Thyroid gland (tissue), 4 donors: ENCODE measurements around the gene WDR93. TPM values are rescaled to one million over a fixed set of nuclear protein-coding genes. Genes with fewer than 3 reads are reported as not detected.

Experiments used
- DNase-seq, 2 donors: peaks; one replicate each; pipeline ENCODE4 v3.0.0-alpha.2; 2019
- H3K27ac ChIP-seq, 3 donors: fragments of 200-600 bp; sonication (generic); 1 replicate in 2 of 3; 2 replicates in 1 of 3; pipeline ENCODE4 v1.5.1; 2016 to 2019; ENCODE audit warnings: mild to moderate bottlenecking in 1 of 3, moderate library complexity in 1 of 3
- H3K27me3 ChIP-seq: fragments of 200-600 bp; sonication (generic); one replicate; pipeline ENCODE4 v1.5.1; 2019
- H3K36me3 ChIP-seq, 2 donors: fragments of 200-600 bp; sonication (generic); one replicate each; pipeline ENCODE4 v1.5.1; 2016 to 2019
- H3K4me1 ChIP-seq, 2 donors: fragments of 200-600 bp; sonication (generic); one replicate each; pipeline ENCODE4 v1.5.1; 2017 to 2019
- H3K4me3 ChIP-seq, 3 donors: fragments of 200-600 bp; sonication (generic); replicated peaks in 1 of 3; 1 replicate in 2 of 3; 2 replicates in 1 of 3; pipeline ENCODE4 v1.5.1; 2016; ENCODE audit warnings: mild to moderate bottlenecking in 1 of 3
- H3K9me3 ChIP-seq: fragments of 200-600 bp; sonication (generic); one replicate; pipeline ENCODE4 v1.5.1; 2017
- POLR2A ChIP-seq, 2 donors: fragments of 450-650 bp; IDR thresholded peaks; one replicate each; pipeline ENCODE4 v1.6.1; 2017; ENCODE audit warnings: antibody characterized with exemption in 2 of 2, mild to moderate bottlenecking in 2 of 2, moderate library complexity in 1 of 2
- WGBS, 2 donors: methylation state at CpG; one replicate each; pipeline ENCODE4 v1.1.5; 2017; 5-methylcytosine and 5-hydroxymethylcytosine counted together
- intact Hi-C: fragments of 100-400 bp; cut with DNase I; formaldehyde crosslinking; loops from one replicate; pipeline ENCODE4 v1.15.1; 2023
- total RNA-seq, 4 donors: library from RNA; depleted of rRNA; stranded (reverse); fragments of >200 nt; gene quantifications; one replicate each; pipeline ENCODE4 v1.2.3, GENCODE V29; 2016
- TF ChIP-seq, protein P1 (sequence below), 6 experiments: fragments of 200-600 bp in 3 of 6; fragments of 450-650 bp in 3 of 6; sonication (generic) in 3 of 6; IDR thresholded peaks; one replicate each; pipeline ENCODE4 v1.5.1; 2016 to 2019; ENCODE audit warnings: antibody characterized with exemption in 6 of 6, mild to moderate bottlenecking in 2 of 6, inconsistent platforms in 1 of 6, moderate library complexity in 1 of 6

Gene WDR93
- total RNA-seq, 4 donors from 2014 or later, result 1.1 to 2.3 (median 2.3) TPM

DNA sequence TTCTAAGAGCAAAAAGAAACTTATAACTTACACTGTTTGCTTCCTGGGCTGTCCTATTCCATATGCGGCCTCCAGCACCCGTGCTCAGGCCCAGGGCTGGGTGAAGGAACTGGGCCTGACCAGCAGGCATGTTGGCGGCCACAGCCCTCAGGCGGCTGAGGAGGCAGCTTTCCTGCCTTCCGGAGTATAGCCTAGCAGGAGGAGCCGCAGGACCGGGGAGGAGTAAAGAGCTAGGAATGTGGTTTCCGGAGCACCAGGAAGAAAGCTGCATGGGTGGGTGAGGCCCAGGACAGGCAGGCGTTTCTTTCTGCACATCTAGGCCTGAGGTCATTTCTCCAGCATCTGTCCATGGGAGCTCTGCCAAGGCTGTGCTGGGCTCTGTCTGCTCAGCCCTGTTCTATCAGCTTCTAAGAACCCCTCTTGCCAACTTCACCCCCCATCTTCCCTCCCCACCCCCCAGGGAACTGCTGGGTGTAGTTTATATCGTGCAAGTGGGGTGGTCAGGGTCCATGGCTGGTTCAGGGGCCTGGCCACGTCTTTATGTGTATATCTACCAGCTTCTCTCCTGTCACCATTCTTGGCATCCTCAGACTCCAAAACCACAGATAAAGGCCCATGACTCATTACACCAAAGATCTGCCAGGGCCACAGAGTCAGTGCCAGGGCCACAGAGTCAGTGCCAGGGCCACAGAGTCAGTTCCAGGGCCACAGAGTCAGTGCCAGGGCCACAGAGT is 27.6 kb upstream of the WDR93 start:
- Histone ChIP-seq H3K4me1 (peaks cover 18 to 29% of the 10 kb centered on the region in 2 donors), H3K36me3 (no peaks in the 10 kb centered on the region), H3K27ac (peak overlapping the region; percentile 3 to 48 (median 23)), H3K9me3 (no peaks in the 10 kb centered on the region), H3K27me3 (no peaks in the 10 kb centered on the region), H3K4me3 (no peak overlapping the region)
- TF ChIP-seq, protein P1, sequence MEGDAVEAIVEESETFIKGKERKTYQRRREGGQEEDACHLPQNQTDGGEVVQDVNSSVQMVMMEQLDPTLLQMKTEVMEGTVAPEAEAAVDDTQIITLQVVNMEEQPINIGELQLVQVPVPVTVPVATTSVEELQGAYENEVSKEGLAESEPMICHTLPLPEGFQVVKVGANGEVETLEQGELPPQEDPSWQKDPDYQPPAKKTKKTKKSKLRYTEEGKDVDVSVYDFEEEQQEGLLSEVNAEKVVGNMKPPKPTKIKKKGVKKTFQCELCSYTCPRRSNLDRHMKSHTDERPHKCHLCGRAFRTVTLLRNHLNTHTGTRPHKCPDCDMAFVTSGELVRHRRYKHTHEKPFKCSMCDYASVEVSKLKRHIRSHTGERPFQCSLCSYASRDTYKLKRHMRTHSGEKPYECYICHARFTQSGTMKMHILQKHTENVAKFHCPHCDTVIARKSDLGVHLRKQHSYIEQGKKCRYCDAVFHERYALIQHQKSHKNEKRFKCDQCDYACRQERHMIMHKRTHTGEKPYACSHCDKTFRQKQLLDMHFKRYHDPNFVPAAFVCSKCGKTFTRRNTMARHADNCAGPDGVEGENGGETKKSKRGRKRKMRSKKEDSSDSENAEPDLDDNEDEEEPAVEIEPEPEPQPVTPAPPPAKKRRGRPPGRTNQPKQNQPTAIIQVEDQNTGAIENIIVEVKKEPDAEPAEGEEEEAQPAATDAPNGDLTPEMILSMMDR (IDR thresholded peaks at IDR 0.05), result no peak
- TF ChIP-seq POLR2A (IDR thresholded peaks at IDR 0.05), result no peak
- intact Hi-C loops, result no loop called here
- 63 to 75% methylated on average over 11 of the region's 11 CpGs for WGBS, 2 donors
- DNase-seq, result peak in 1 of 2 donors; percentile 35

DNA sequence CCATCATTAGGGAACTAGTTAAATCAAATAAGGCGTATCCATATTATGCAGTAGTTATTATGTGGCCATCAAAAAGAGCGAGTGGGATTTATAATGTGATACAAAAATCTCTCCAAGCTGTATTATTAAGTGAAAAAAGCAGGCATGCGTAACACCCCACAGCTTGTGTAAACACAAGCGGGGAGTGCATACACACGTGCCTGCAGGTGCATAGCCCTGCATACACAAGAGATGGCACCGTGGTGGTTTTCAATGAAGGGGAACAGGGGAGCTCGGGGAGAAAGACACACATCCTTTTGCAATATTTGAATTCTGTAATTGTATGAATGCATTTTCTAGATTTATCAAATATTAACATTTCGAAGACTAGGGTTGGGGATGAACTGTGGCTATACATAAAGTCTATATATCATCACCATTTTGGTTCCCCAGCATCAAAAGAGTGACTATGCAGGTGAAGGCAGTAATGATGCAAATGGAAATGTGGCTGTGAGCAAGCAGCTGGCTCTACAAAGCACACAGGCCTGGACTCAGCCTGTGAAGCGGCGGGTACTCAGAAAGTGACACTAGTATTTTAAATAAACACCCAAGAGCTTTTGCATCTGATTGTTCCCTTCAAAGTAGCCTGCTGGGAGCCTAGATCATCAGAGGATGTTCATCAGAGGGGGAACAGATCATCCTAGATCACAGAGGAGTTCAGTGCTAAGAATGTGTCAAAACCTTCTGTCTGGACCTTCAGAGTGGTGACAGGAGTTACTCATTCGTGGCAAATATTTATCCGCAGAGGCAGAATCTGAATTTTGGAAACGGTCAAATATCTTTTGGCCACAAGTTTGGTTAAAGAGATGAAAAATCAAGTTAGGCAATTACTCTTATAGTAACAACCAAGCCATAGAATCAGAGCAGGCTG is 25.9 kb upstream of the WDR93 start:
- 55 to 66% methylated on average over 13 of the region's 13 CpGs for WGBS, 2 donors
- Histone ChIP-seq H3K4me1 (peaks cover 18 to 29% of the 10 kb centered on the region in 2 donors), H3K9me3 (no peaks in the 10 kb centered on the region), H3K27ac (peak overlapping the region; percentile 78 to 87 (median 81)), H3K36me3 (no peaks in the 10 kb centered on the region), H3K27me3 (no peaks in the 10 kb centered on the region), H3K4me3 (peak overlapping the region in 1 of 3 donors; percentile 25)
- intact Hi-C loops, result no loop called here
- TF ChIP-seq, protein P1 (IDR thresholded peaks at IDR 0.05), result no peak
- no peak for TF ChIP-seq POLR2A (IDR thresholded peaks at IDR 0.05)
- peak; percentile 57 to 64 for DNase-seq

GRCh38 chr15:89665449-89666181 is 25.0 kb upstream of the WDR93 start:
- Histone ChIP-seq H3K4me1 (peaks cover 18 to 29% of the 10 kb centered on the region in 2 donors), H3K27me3 (no peaks in the 10 kb centered on the region), H3K36me3 (no peaks in the 10 kb centered on the region), H3K4me3 (peak overlapping the region in 1 of 3 donors; percentile 25), H3K9me3 (no peaks in the 10 kb centered on the region), H3K27ac (peak overlapping the region; percentile 78 to 87 (median 81))
- TF ChIP-seq, protein P1 (IDR thresholded peaks at IDR 0.05), result no peak
- TF ChIP-seq POLR2A (IDR thresholded peaks at IDR 0.05), result peak in 1 of 2 donors; percentile 35
- intact Hi-C loops, result no loop called here
- DNase-seq, result peak; percentile 48 to 50
- 1 to 12% methylated on average over 15 to 25 of the region's 72 CpGs for WGBS, 2 donors

DNA sequence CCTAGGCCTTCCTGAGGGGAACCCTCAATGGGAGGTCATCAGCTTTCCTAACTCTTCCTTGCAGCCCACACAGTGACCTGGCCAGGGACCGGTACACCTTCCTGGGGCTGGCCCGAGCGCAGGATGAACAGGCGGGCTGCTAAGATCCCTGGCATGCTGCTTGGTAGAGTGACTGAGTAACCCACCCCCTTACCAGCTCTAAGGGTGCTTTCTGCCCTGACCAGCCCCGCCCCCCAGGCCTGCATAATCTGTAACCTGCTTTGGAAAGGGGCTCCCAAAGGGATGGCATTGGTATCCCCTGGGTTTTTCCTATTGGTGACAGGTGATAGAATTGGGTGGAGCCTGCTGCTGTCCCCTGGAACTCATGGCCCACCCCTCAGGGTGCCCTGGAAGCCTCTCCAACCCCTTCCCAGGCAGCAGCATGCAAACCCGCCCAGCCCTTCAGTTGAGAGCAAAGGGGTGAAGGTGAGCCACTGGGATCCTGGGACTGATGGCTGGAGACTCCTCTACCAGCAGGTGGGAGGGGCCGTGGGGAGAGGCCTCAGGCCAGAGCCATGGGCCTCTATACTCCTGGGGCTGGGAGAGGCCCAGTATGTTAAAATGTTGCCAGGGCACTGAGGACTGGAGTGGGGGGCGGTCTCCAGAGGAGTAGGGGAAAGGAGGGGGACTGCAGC is 24.3 kb upstream of the WDR93 start:
- intact Hi-C loops, result no loop called here
- Histone ChIP-seq H3K9me3 (no peaks in the 10 kb centered on the region), H3K4me1 (peaks cover 18 to 29% of the 10 kb centered on the region in 2 donors), H3K27me3 (no peaks in the 10 kb centered on the region), H3K27ac (peak overlapping the region; percentile 78 to 87 (median 81)), H3K4me3 (no peak overlapping the region), H3K36me3 (no peaks in the 10 kb centered on the region)
- WGBS, 2 donors, result 83 to 95% methylated on average over 2 to 3 of the region's 8 CpGs
- TF ChIP-seq, protein P1 (IDR thresholded peaks at IDR 0.05), result no peak
- TF ChIP-seq POLR2A (IDR thresholded peaks at IDR 0.05), result no peak
- DNase-seq, result no peak
